Posterior cingulate gyrus (tissue), 11 donors: ENCODE measurements around the gene TAGLN.
A peak's percentile ranks its signal among the peaks of the same experiment; 100 is the strongest.

Experiments
- DNase-seq, 10 donors: peaks; one replicate each; pipeline versions ENCODE4 v3.0.0 to v3.0.0-alpha.2; 2020 to 2021; ENCODE audit warnings: mixed read lengths in 3 of 10
- intact Hi-C: fragments of 100-400 bp; cut with DNase I; formaldehyde crosslinking; loops from one replicate; pipeline ENCODE4 v1.15.1; 2023

The TAGLN gene

DNA sequence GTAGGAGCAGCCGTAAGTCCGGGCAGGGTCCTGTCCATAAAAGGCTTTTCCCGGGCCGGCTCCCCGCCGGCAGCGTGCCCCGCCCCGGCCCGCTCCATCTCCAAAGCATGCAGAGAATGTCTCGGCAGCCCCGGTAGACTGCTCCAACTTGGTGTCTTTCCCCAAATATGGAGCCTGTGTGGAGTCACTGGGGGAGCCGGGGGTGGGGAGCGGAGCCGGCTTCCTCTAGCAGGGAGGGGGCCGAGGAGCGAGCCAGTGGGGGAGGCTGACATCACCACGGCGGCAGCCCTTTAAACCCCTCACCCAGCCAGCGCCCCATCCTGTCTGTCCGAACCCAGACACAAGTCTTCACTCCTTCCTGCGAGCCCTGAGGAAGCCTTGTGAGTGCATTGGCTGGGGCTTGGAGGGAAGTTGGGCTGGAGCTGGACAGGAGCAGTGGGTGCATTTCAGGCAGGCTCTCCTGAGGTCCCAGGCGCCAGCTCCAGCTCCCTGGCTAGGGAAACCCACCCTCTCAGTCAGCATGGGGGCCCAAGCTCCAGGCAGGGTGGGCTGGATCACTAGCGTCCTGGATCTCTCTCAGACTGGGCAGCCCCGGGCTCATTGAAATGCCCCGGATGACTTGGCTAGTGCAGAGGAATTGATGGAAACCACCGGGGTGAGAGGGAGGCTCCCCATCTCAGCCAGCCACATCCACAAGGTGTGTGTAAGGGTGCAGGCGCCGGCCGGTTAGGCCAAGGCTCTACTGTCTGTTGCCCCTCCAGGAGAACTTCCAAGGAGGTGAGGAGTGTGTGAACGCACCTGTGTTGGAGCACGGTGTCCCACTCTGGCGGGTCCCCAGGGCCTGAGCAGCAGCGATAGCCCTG lies at the start of gene TAGLN:
TAGLN (plus strand) TSS at position 318 of the 863 bp plus-strand sequence. CDS start 3,644 bp downstream, outside the sequence.
- intact Hi-C loops = no loop called here
- DNase-seq = peak in 2 of 10 donors; percentile 68 to 79

DNA sequence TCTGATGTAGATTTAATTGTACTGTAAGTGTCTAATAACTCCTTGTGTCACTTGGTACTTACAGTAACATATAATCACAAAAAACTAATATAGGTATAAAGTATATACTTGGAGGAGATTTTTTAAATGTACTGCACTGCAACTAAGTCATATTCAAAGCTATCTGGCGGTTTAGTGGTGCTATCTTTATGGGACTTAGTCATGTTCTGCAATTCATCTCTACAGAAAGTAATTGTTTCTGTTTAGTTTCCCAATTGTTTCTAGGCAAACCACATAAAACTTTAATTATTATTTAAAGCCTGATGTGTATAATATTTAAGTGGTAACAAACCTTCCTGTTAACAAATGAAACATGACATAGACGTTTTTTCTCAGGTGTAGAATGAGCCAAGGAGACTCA lies 47.1 kb upstream of the TAGLN start:
- DNase-seq = no peak
- intact Hi-C loops = no loop called here

DNA sequence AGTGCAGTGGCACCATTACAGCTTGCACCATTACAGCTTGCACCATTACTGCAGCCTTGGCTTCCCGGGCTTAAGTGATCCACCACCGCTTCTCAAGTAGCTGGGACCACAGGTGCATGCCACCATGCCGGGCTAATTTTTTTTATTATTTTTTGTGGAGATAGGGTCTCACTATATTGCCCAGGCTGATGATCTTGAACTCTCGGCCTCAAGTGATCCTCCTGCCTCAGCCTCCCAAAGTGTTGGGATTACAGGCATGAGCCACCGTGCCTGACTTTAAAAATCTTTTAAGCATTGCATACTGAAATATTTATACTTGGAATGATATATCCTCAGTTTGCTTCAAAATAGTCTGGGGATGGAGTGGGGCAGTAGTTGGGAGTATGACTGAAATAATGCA lies 44.7 kb upstream of the TAGLN start:
- intact Hi-C loops = no loop called here

DNA sequence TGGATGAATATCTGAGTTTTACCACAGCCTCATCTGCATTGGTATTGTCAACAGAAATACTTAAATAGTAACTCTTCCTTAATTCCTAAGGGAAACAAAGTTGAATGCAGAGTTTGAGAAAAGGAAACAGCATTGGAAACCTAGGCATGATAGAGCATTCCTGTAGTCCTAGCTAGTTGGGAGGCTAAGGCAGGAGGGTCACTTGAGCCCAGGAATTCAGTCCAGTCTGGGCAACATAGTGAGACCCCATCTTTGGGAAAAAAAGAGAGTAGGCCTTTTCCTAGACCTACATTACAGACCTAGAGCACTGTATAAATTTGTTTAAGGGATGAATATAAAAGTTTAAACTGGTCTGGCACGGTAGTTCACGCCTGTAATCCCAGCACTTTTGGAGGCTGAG lies 41.7 kb upstream of the TAGLN start:
- no peak for DNase-seq
- intact Hi-C loops = no loop called here

More for the DNA sequence above, 44.7 kb upstream of the TAGLN start:
- DNase-seq = no peak

DNA sequence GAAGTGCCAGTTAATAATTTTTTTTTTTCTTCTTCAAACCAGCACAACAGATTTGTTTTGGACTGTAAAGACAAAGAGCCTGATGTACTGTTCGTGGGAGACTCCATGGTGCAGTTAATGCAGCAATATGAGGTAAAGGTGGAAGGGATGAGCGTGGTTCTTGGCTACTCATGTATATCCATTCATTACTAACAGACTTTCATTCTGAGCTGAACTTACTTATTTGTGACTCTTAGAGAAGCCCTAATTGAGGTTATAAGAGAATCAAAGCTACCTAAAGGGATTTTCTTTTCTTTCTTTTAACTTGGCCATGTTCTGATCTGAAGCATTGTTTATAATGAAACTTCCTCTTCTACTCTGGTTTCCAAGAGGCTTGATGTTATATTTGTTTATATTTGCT lies 39.3 kb upstream of the TAGLN start:
- intact Hi-C loops = no loop called here
- no peak for DNase-seq

DNA sequence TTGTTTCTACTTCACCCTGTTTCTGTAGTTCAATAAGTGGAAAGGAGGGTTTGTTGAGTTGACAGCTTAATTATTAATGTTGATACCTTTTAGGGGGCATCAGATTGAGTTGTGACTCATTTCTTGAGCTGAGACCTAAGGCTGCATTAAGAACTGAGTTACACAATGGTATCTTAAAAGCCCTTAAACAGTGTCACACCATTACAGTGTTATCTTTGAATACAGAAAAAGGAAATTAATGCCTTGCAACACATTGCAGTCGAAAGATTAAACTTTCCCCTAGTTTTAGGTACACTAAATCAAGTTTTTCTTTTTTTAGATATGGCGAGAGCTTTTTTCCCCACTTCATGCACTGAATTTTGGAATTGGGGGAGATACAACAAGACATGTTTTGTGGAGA lies 38.3 kb upstream of the TAGLN start:
- DNase-seq = no peak
- intact Hi-C loops = no loop called here

DNA sequence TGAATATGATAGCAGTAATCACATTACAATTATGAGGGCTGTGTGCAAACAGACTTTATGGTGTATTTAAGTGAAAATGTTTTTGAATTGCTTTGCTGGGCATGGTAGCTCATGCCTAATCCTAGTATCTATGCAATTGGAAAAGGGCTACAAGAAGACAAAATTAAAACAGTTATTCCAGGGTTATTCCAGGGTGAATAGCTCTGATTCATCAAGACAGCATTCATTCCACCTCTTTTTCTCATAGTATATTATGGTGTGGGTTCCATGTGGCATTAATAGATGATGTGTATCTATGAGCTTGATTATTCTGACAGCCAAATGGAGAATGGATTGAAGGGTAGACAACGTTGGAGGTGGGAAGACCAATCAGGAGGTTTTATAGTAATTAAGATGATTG lies 32.7 kb upstream of the TAGLN start:
- DNase-seq = no peak
- intact Hi-C loops = no loop called here

DNA sequence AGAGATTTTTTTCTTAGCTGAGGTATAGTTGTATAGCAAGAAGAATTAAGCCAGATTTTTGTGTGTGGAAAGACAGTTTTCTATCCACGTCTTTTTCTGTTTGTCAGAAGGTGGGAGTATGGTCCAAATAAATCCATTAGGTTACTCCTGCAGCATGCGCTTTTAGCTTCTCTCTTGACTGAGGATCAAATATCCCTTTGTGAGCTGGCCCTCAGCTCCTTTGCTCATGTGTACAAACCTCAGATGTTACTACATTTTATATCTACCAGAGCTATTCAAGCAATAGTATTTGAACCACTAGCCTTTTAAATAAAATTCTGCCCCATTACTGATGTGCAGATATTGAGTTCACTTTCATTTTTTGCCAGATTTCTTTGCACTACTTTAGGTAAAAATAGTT lies 29.4 kb upstream of the TAGLN start:
- intact Hi-C loops = no loop called here
- DNase-seq = no peak

DNA sequence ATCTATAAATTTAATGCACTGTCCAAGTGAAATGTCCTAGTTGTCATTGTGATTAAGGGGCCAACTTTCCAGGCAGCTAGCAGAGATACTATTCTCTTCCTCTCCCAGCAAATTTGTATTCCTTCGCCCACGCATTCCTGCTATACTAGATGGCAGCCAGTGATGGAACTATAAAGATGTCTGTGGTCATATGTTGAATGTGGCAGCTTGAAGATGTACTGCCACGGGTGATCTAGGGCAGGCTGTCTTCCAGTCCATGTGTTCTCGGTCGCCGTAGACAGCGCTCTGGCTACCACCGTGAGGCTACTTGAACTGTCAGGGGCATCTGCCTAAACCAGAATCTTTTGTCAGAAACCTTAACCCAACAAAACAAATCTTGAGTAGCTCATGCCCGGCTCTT lies 29.0 kb upstream of the TAGLN start:
- intact Hi-C loops = no loop called here
- peak in 1 of 10 donors; percentile 69 for DNase-seq

DNA sequence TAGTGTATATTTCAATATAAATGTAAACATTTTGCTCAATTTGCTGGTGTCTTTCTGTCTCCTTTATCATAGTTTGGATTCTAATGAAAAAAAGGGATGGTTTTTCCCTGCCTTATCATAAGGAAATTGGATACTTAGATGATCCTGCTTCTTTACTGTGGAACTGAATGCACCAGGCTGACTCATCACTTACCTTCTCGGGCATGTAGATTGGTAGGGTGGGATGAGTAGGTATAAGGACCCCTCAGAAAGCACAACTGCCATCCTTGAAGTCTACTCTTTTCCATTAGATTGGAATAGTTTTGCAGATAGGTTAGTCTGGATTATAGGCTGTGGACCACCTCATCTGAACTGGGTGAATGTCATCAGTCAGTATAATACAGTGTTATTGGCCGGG lies 28.2 kb upstream of the TAGLN start:
- intact Hi-C loops = no loop called here
- DNase-seq = no peak

DNA sequence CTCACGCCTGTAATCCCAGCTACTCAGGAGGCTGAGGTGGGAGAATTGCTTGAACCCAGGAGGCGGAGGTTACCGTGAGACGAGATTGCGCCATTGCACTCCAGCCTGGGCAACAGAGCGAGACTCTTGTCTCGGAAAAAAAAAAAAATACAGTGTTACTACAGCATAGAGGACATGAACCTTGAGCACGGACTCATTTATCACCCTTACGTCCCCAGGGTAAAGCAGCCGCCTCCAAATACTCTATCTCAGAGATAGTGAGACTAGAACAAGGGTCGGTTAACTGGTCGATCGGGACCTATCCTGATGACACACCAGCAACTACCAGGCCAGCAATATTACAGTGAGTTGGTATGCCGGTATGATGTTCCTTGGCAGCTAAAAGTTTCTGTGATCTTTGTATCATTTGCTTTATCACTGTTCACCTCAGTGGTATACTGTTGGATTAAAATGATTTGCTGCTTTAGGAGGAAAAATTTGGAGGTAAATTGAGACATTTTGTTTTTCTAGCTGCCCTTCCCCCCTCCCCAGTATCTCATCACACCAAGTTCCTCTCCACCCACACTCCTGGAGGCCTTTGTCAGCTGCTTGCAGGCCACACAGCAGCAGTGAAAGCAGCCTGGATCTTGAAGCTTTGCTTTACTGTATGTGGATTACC lies 27.6 kb upstream of the TAGLN start:
- intact Hi-C loops = no loop called here

DNA sequence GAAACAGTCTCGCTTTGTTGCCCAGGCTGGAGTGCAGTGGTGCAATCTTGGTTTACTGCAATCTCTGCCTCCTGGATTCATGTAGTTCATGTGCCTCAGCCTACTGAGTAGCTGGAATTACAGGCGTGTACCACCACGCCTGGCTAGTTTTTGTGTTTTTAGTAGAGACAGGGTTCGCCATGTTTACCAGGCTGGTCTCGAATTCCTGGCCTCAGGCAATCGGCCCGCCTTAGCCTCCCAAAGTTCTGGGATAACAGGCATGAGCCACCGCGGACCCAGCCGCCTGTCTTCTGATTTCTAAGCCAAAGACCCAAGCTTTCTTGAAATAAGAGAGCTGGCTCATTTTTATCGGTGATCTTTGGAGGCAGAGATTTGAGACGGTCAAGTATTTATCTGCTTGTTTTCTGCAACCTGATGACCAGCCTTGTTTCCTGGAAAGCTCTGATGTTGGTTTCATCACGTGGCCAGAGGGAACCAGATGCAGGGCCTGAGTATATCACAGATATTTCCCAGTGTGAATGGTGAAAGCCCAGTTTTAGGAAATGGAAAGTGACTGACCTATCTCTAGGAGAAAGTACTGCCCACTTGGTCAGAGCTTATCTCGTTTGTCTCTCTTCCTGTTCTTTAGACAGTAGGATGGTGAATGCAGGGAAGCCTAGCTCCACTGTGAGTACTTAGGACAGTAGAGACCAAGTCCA lies 26.3 kb upstream of the TAGLN start:
- no peak for DNase-seq
- intact Hi-C loops = no loop called here

More for the DNA sequence above, 27.6 kb upstream of the TAGLN start:
- DNase-seq = peak in 1 of 10 donors; percentile 71

DNA sequence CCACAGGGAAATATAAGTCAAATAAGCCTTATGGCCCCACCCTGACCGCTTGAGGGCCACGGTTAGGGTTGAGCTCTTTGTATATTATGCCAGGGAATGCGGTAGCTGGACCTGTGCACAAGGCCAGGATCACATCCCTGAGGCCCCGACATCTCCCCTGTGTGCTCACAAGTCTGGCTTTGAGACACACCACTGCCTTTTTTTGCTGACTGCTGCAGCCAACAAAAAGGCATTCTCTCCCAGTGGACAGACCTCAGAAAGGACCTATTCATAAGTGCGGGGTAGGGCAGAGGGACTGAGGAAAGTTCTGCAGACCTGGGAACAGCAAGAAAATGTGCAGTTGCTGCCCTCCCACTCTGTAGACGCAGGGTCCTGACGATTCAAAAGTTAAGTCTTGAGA lies 24.1 kb upstream of the TAGLN start:
- intact Hi-C loops = loop anchor here (5.0 kb wide), 1 partner anchor 33 kb away; the partner anchor contains the start of gene PAFAH1B2
- DNase-seq = peak in 2 of 10 donors; percentile 30 to 42

DNA sequence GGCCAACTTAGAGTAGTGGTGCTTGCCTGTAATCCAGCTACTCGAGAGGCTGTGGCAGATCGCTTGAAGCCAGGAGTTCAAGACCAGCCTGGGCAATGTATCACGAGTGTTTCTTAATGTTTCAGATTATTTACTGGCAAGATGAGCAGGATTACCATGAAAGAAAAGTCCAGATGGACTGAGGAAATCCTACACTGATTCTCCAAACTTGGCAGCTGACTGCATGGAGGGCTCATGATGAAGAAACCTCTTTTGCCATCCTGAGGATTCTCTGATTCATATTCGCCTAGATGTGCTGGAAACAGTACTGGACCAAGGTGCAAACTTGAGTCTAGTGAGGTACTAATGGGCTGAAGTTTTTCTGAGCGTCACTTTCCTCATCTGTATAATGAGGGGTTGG lies 23.4 kb upstream of the TAGLN start:
- intact Hi-C loops = loop anchor here (5.0 kb wide), 1 partner anchor 33 kb away; the partner anchor contains the start of gene PAFAH1B2
- no peak for DNase-seq

DNA sequence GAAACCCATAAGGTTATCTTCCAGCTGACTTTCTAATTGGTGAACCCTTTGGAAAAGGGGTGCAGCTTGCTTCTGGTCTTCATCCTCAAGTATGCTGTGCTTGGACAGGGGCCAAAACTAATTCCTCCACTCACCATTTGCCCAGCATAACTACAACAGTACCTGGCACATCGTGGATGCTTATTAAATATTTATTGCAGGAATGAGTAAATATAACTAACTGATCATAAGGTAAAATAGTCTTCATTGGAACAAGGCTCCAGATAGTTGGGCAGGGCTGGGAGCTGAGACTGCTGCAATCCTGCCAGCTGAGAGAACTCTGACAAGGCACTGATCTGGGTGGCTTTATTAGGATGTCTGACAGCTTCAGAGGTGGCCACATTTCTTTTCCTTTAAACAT lies 23.0 kb upstream of the TAGLN start:
- intact Hi-C loops = loop anchor here (5.0 kb wide), 1 partner anchor 34 kb away; the partner anchor contains the start of gene PAFAH1B2
- no peak for DNase-seq

DNA sequence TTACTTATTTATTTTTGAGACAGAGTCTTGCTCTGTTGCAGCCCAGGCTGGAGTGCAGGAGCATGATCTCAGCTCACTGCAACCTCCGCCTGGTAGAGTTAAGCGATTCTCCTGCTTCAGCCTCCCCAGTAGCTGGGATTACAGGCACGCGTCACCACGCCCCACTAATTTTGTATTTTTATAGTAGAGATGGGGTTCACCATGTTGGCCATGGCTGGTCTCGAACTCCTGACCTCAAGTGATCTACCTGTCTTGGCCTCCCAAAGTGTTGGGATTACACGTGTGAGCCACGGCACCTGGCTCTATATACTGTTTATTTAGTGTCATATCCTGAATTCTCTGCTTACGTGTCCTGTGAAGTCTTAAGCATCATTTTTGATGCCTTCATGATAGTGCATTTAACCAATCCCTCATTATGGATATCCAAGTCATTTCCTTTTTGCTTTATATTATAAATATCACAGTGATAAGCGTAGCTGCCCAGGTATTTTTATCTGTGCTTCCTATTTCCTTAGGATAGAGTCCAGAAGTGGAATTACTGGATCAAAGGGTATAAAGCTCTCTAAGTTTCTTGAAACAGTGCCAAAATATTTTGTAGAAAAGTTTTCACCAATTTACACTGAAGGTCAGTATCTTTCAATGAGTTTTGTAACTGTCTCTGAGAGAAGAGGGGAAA lies 21.5 kb upstream of the TAGLN start:
- intact Hi-C loops = loop anchor here (5.0 kb wide), 1 partner anchor 35 kb away; the partner anchor contains the start of gene PAFAH1B2
- no peak for DNase-seq

DNA sequence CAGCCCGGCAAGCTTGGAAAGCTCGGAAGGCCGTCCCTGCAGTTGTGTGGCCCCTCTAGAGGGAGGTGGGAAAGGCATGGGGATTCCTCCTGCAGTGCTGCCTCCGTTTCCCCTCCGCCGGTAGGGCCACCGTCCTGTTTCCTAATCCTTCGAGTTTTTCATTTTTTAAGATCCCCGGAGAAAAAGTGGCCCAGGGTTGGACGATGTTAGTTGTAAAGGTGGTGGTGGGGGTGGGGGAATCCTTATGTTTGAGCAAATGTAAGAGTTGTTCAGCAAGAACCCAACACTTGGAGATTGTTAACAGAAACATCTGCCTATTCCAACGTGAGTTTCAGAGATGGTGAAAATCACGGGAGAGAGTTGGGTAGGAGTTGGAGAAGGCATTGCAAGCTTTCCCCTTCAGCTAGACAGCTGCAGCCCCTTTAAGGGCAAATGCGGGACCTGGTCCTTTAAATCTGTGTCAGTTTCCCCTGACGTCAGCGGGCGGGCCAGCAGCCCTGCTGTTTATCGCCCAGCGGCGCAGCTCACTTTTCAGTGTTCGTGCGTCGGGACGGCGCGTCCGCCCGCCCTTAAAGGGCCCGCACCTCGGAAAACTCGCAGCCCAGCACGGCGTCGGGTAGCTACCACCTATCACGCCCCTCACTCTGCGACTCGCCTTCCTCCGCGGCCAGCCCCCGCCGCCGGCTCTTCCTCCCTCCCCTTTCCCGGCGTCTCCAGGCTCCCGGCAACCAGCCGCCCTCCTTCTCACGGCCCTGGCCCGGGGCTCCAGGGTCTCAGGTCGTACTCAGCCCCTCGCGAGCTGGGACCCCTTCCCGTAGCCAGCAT lies 20.7 kb upstream of the TAGLN start, which contains the start of gene SIDT2:
SIDT2 (plus strand) TSS at position 534 of the 825 bp plus-strand sequence. CDS start 521 bp downstream, outside the sequence.
- intact Hi-C loops = loop anchor here (5.0 kb wide), 1 partner anchor 36 kb away; the partner anchor contains the start of gene PAFAH1B2
- DNase-seq = peak; percentile 91 to 99 (median 96)

DNA sequence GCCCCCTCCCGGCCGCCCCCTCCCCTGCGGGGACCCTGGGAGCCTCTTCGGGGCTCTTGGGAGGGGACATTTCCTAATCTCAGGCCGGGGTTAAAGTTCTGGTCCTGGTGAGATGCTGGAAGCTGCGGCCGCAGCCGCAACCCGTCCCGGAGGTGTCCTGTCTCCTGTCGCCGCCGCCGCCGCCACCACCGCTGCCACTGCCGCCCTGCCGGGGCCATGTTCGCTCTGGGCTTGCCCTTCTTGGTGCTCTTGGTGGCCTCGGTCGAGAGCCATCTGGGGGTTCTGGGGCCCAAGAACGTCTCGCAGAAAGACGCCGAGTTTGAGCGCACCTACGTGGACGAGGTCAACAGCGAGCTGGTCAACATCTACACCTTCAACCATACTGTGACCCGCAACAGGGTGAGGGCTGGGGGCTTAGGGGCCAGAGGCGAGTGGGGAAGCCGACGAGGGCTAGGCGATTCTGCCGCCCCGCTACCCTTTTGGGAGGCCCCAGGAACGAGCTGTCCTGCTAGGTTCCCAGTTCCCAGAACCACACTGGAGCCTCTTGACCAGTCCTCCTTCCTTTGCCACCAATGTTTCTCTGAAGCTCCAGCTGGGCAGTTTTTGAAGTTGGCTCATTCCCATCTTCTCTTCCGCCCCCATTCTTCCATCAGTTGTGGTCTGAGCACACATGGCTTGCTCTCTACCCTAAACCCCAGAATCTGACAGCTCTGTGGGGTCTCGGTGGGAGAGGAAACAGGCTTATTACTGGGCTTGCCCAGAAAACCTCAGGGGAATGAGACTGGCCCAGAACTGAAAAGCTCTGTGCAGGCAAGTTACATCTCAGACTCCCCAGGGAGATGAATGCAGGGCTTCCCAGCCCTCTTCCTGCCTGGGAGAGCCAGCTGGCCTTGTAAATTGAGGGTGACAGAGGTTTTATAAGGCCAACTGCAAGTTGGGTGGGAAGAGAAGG lies 19.8 kb upstream of the TAGLN start:
- intact Hi-C loops = loop anchor here (5.0 kb wide), 1 partner anchor 37 kb away; the partner anchor contains the start of gene PAFAH1B2
- DNase-seq = peak in 7 of 10 donors; percentile 30 to 93 (median 39)
